SK-N-SH treated with all-trans-retinoic acid at 6 μM for 48 hours (cell line): ENCODE data around the gene NHS.

ENCODE experiments used
- ATAC-seq: fragments of 200-7000 bp; cut with Tn5 transposase; 3 replicates; pipeline ENCODE4 v1.9.1; 2020; ENCODE audit warnings: mild to moderate bottlenecking, moderate library complexity
- ARNTL ChIP-seq: fragments of 450-650 bp; formaldehyde crosslinking; IDR thresholded peaks from 2 replicates; pipeline ENCODE4 v1.5.0; 2020; ENCODE audit warnings: low read depth, mild to moderate bottlenecking, moderate library complexity, borderline replicate concordance
- BACH2 ChIP-seq: fragments of 250-450 bp; sonication (Bioruptor Pico); IDR thresholded peaks from 2 replicates; pipeline ENCODE4 v1.9.0; 2021; ENCODE audit warnings: mild to moderate bottlenecking, borderline replicate concordance
- CSDC2 ChIP-seq: fragments of 250-450 bp; sonication (Bioruptor Pico); IDR thresholded peaks from 2 replicates; pipeline ENCODE4 v1.5.0; 2020; ENCODE audit warnings: mild to moderate bottlenecking, moderate library complexity
- GLIS3 ChIP-seq: fragments of 250-450 bp; sonication (Bioruptor Pico); IDR thresholded peaks from 2 replicates; pipeline ENCODE4 v1.5.0; 2020; ENCODE audit warnings: mild to moderate bottlenecking, moderate library complexity
- ISL1 ChIP-seq: fragments of 250-450 bp; sonication (Bioruptor Pico); IDR thresholded peaks from 2 replicates; pipeline ENCODE4 v2.1.2; 2022; ENCODE audit warnings: mild to moderate bottlenecking, moderate library complexity
- OSR1 ChIP-seq: fragments of 250-450 bp; sonication (Bioruptor Pico); IDR thresholded peaks from 2 replicates; pipeline ENCODE4 v1.8.0; 2022; ENCODE audit warnings: moderate library complexity, mild to moderate bottlenecking, inconsistent platforms
- RARB ChIP-seq: fragments of 250-450 bp; sonication (Bioruptor Pico); IDR thresholded peaks from 2 replicates; pipeline ENCODE4 v1.8.0; 2021; ENCODE audit warnings: mild to moderate bottlenecking, moderate library complexity
- SNAI2 ChIP-seq: fragments of 250-450 bp; sonication (Bioruptor Pico); IDR thresholded peaks from 2 replicates; pipeline ENCODE4 v1.5.0; 2020; ENCODE audit warnings: mild to moderate bottlenecking, moderate library complexity
- TCF4 ChIP-seq: fragments of 250-450 bp; sonication (Bioruptor Pico); IDR thresholded peaks from 2 replicates; pipeline ENCODE4 v1.8.0; 2021; ENCODE audit warnings: mild to moderate bottlenecking, moderate library complexity, borderline replicate concordance
- TOX ChIP-seq: fragments of 250-450 bp; sonication (Bioruptor Pico); IDR thresholded peaks from 2 replicates; pipeline ENCODE4 v1.8.0; 2021; ENCODE audit warnings: mild to moderate bottlenecking, moderate library complexity, borderline replicate concordance
- ZC3H10 ChIP-seq: fragments of 250-450 bp; sonication (Bioruptor Pico); IDR thresholded peaks from 2 replicates; pipeline ENCODE4 v1.5.1; 2021; ENCODE audit warnings: mild to moderate bottlenecking, moderate library complexity
- ZFP3 ChIP-seq: fragments of 250-450 bp; sonication (Bioruptor Pico); IDR thresholded peaks from 2 replicates; pipeline ENCODE4 v1.5.0; 2020; ENCODE audit warnings: mild to moderate bottlenecking, moderate library complexity
- ZFP30 ChIP-seq: fragments of 450-650 bp; formaldehyde crosslinking; IDR thresholded peaks from 2 replicates; pipeline ENCODE4 v1.5.0; 2022; ENCODE audit warnings: mild to moderate bottlenecking, moderate library complexity
- ZNF565 ChIP-seq: fragments of 450-650 bp; formaldehyde crosslinking; conservative IDR thresholded peaks from 2 replicates; pipeline ENCODE4 v1.5.0; 2020; ENCODE audit warnings: low read depth, mild to moderate bottlenecking, moderate library complexity
- ZNF70 ChIP-seq: fragments of 450-650 bp; formaldehyde crosslinking; IDR thresholded peaks from 2 replicates; pipeline ENCODE4 v1.5.0; 2020; ENCODE audit warnings: mild to moderate bottlenecking, moderate library complexity
- ZNF8 ChIP-seq: fragments of 450-650 bp; formaldehyde crosslinking; IDR thresholded peaks from 2 replicates; pipeline ENCODE4 v1.5.0; 2020; ENCODE audit warnings: mild to moderate bottlenecking, moderate library complexity
- TF ChIP-seq, protein P1 (sequence below): fragments of 250-450 bp; sonication (Bioruptor Pico); IDR thresholded peaks from 2 replicates; pipeline ENCODE4 v1.5.0; 2020; ENCODE audit warnings: mild to moderate bottlenecking, moderate library complexity
- TF ChIP-seq, protein P2 (sequence below): fragments of 250-450 bp; sonication (Bioruptor Pico); IDR thresholded peaks from 2 replicates; pipeline ENCODE4 v1.8.0; 2020; ENCODE audit warnings: mild to moderate bottlenecking, moderate library complexity, borderline replicate concordance
- TF ChIP-seq, protein P3 (sequence below): fragments of 250-450 bp; sonication (Bioruptor Pico); IDR thresholded peaks from 2 replicates; pipeline ENCODE4 v1.5.1; 2020; ENCODE audit warnings: low read depth, mild to moderate bottlenecking, moderate library complexity
- TF ChIP-seq, protein P4 (sequence below): fragments of 250-450 bp; sonication (Bioruptor Pico); IDR thresholded peaks from 2 replicates; pipeline ENCODE4 v1.8.0; 2021; ENCODE audit warnings: low read depth, mild to moderate bottlenecking, moderate library complexity, borderline replicate concordance
- TF ChIP-seq, protein P5 (sequence below): fragments of 250-450 bp; sonication (Bioruptor Pico); IDR thresholded peaks from 2 replicates; pipeline ENCODE4 v1.5.1; 2021; ENCODE audit warnings: mild to moderate bottlenecking, moderate library complexity

NHS gene

DNA sequence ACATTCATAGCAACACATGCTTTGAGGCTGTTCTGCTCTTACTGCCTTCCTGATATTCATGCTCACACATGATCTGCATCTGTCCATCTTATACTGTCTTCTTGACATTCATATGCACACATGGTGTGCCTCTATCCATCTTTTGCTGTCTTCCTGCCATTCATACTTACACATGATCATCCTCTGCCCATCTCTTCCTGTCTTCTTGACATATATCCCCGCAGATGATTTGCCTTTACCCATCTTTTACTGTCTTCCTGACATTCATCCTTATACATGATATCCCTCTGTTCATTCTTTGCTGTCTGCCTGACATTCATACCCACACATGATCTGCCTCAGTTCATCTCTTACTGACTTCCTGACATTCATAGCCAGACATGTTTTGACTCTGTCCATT is 399.1 kb downstream of the NHS start (continued):
- no peak for TF ChIP-seq ZC3H10 (CRISPR knock-in tag)
- no peak for TF ChIP-seq TCF4 (CRISPR knock-in tag)
- TF ChIP-seq, all 23 proteins: peak for 0

DNA sequence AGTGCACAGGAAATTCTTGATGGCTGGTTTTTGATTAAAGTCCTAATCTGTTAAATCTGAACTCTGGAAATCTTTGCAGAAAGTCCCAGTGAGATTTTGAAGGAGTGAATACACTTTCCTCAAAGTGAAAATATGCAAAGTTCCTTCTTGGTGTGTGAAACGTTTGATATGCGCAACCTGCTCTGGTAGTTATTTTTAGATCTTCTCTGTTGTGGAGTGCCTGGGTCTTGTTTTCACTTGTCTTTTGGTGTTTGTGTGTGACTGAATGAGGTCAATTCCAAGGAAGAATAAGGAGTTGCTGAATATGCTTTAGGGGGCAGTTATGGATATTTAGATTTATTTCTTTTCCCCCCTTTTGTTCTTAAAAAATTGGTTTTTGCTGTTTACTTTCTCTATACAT is 404.0 kb downstream of the NHS start:
- ATAC-seq: no peak
- TF ChIP-seq GLIS3 (CRISPR knock-in tag) (no peak), ISL1 (CRISPR knock-in tag) (no peak), TCF4 (CRISPR knock-in tag) (no peak), SNAI2 (CRISPR knock-in tag) (no peak), CSDC2 (no peak), ARNTL (no peak), ZFP30 (CRISPR knock-in tag) (no peak), ZNF8 (no peak), OSR1 (CRISPR knock-in tag) (no peak), ZC3H10 (CRISPR knock-in tag) (no peak), ZNF565 (CRISPR knock-in tag) (no peak), RARB (CRISPR knock-in tag) (no peak), BACH2 (CRISPR knock-in tag) (no peak), ZNF70 (CRISPR knock-in tag) (no peak), TOX (CRISPR knock-in tag) (no peak)
- TF ChIP-seq, protein P1, sequence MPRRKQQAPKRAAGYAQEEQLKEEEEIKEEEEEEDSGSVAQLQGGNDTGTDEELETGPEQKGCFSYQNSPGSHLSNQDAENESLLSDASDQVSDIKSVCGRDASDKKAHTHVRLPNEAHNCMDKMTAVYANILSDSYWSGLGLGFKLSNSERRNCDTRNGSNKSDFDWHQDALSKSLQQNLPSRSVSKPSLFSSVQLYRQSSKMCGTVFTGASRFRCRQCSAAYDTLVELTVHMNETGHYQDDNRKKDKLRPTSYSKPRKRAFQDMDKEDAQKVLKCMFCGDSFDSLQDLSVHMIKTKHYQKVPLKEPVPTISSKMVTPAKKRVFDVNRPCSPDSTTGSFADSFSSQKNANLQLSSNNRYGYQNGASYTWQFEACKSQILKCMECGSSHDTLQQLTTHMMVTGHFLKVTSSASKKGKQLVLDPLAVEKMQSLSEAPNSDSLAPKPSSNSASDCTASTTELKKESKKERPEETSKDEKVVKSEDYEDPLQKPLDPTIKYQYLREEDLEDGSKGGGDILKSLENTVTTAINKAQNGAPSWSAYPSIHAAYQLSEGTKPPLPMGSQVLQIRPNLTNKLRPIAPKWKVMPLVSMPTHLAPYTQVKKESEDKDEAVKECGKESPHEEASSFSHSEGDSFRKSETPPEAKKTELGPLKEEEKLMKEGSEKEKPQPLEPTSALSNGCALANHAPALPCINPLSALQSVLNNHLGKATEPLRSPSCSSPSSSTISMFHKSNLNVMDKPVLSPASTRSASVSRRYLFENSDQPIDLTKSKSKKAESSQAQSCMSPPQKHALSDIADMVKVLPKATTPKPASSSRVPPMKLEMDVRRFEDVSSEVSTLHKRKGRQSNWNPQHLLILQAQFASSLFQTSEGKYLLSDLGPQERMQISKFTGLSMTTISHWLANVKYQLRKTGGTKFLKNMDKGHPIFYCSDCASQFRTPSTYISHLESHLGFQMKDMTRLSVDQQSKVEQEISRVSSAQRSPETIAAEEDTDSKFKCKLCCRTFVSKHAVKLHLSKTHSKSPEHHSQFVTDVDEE (CRISPR knock-in tag): no peak
- TF ChIP-seq, protein P2, sequence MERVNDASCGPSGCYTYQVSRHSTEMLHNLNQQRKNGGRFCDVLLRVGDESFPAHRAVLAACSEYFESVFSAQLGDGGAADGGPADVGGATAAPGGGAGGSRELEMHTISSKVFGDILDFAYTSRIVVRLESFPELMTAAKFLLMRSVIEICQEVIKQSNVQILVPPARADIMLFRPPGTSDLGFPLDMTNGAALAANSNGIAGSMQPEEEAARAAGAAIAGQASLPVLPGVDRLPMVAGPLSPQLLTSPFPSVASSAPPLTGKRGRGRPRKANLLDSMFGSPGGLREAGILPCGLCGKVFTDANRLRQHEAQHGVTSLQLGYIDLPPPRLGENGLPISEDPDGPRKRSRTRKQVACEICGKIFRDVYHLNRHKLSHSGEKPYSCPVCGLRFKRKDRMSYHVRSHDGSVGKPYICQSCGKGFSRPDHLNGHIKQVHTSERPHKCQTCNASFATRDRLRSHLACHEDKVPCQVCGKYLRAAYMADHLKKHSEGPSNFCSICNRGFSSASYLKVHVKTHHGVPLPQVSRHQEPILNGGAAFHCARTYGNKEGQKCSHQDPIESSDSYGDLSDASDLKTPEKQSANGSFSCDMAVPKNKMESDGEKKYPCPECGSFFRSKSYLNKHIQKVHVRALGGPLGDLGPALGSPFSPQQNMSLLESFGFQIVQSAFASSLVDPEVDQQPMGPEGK (CRISPR knock-in tag): no peak
- TF ChIP-seq, protein P3, sequence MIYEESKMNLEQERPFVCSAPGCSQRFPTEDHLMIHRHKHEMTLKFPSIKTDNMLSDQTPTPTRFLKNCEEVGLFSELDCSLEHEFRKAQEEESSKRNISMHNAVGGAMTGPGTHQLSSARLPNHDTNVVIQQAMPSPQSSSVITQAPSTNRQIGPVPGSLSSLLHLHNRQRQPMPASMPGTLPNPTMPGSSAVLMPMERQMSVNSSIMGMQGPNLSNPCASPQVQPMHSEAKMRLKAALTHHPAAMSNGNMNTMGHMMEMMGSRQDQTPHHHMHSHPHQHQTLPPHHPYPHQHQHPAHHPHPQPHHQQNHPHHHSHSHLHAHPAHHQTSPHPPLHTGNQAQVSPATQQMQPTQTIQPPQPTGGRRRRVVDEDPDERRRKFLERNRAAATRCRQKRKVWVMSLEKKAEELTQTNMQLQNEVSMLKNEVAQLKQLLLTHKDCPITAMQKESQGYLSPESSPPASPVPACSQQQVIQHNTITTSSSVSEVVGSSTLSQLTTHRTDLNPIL (CRISPR knock-in tag): no peak
- TF ChIP-seq, protein P4, sequence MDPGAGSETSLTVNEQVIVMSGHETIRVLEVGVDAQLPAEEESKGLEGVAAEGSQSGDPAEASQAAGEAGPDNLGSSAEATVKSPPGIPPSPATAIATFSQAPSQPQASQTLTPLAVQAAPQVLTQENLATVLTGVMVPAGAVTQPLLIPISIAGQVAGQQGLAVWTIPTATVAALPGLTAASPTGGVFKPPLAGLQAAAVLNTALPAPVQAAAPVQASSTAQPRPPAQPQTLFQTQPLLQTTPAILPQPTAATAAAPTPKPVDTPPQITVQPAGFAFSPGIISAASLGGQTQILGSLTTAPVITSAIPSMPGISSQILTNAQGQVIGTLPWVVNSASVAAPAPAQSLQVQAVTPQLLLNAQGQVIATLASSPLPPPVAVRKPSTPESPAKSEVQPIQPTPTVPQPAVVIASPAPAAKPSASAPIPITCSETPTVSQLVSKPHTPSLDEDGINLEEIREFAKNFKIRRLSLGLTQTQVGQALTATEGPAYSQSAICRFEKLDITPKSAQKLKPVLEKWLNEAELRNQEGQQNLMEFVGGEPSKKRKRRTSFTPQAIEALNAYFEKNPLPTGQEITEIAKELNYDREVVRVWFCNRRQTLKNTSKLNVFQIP: no peak
- TF ChIP-seq, protein P5, sequence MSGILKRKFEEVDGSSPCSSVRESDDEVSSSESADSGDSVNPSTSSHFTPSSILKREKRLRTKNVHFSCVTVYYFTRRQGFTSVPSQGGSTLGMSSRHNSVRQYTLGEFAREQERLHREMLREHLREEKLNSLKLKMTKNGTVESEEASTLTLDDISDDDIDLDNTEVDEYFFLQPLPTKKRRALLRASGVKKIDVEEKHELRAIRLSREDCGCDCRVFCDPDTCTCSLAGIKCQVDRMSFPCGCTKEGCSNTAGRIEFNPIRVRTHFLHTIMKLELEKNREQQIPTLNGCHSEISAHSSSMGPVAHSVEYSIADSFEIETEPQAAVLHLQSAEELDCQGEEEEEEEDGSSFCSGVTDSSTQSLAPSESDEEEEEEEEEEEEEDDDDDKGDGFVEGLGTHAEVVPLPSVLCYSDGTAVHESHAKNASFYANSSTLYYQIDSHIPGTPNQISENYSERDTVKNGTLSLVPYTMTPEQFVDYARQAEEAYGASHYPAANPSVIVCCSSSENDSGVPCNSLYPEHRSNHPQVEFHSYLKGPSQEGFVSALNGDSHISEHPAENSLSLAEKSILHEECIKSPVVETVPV (CRISPR knock-in tag): no peak

DNA sequence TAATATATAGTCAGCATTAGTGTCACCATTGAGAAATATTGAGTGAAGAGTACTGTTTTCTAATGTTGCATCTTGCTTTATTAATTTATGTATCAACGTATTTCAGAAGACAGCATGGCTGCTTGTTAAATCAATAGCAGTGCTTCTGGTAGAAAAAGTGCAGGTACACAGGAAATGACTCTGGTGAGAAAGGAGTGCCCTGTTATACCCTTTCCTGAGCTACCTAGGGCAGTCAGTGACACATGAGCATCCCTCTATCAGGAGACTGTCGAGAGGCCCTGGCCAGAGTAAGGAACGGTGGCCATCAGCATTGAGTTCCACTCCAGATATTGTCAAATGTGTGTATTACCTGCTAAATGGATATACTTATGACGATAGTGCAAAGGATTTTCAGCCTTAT is 404.4 kb downstream of the NHS start:
- TF ChIP-seq, protein P1 (CRISPR knock-in tag): no peak
- TF ChIP-seq GLIS3 (CRISPR knock-in tag) (no peak), ZFP3 (CRISPR knock-in tag) (no peak), OSR1 (CRISPR knock-in tag) (no peak), TCF4 (CRISPR knock-in tag) (no peak), BACH2 (CRISPR knock-in tag) (no peak), TOX (CRISPR knock-in tag) (no peak), SNAI2 (CRISPR knock-in tag) (no peak), CSDC2 (no peak), ZFP30 (CRISPR knock-in tag) (no peak), ZNF565 (CRISPR knock-in tag) (no peak), ZC3H10 (CRISPR knock-in tag) (no peak), RARB (CRISPR knock-in tag) (no peak)
- TF ChIP-seq, protein P4: no peak
- ATAC-seq: no peak
